ENCODE data around the gene CYBRD1.

Gene CYBRD1

DNA sequence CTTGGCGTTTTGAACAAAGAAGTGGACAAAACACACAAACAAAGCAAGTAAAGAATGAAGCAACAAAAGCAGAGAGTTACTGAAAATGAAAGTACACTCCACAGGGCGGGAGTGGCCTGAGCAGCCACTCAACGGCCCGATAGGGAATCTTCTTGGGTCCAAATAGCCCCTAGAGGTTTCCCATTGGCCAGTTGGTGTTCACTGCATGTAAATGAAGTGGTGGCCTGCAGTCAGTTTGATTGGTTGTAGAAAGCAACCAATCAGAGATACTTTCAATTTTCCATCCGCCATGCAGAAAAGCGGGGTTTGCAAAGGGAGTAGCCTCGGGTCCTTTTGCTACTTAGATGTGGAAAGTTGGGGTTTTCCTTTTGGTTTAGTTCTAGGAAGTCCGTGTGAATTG lies 31.6 kb downstream of the CYBRD1 start:
- ATAC-seq = peak; percentile 100

GRCh38 chr2:171554991-171555615 lies 32.8 kb downstream of the CYBRD1 start:
- TF ChIP-seq CSDC2 (CRISPR knock-in tag; IDR thresholded peaks at IDR 0.05) (no peak), ZNF8 (CRISPR knock-in tag; IDR thresholded peaks at IDR 0.05) (no peak), TCF4 (CRISPR knock-in tag; IDR thresholded peaks at IDR 0.05; ENCODE audit: borderline replicate concordance) (no peak), ESRRG (CRISPR knock-in tag; IDR thresholded peaks at IDR 0.05) (no peak), ZFP3 (CRISPR knock-in tag; IDR thresholded peaks at IDR 0.05) (no peak), GLIS3 (CRISPR knock-in tag; IDR thresholded peaks at IDR 0.05) (no peak), TOX (CRISPR knock-in tag; IDR thresholded peaks at IDR 0.05; ENCODE audit: borderline replicate concordance) (no peak), BACH2 (CRISPR knock-in tag; IDR thresholded peaks at IDR 0.05; ENCODE audit: borderline replicate concordance) (no peak), ISL1 (CRISPR knock-in tag; IDR thresholded peaks at IDR 0.05) (no peak)
- no peak for ATAC-seq

More for the DNA sequence above, 31.6 kb downstream of the CYBRD1 start:
- TF ChIP-seq TCF4 (CRISPR knock-in tag; IDR thresholded peaks at IDR 0.05; ENCODE audit: borderline replicate concordance) = no peak
- TF ChIP-seq SNAI2 (CRISPR knock-in tag; IDR thresholded peaks at IDR 0.05) = no peak
- no peak for TF ChIP-seq ZFP30 (CRISPR knock-in tag; IDR thresholded peaks at IDR 0.05)
- no peak for TF ChIP-seq OSR1 (CRISPR knock-in tag; IDR thresholded peaks at IDR 0.05)
- TF ChIP-seq, protein P1, sequence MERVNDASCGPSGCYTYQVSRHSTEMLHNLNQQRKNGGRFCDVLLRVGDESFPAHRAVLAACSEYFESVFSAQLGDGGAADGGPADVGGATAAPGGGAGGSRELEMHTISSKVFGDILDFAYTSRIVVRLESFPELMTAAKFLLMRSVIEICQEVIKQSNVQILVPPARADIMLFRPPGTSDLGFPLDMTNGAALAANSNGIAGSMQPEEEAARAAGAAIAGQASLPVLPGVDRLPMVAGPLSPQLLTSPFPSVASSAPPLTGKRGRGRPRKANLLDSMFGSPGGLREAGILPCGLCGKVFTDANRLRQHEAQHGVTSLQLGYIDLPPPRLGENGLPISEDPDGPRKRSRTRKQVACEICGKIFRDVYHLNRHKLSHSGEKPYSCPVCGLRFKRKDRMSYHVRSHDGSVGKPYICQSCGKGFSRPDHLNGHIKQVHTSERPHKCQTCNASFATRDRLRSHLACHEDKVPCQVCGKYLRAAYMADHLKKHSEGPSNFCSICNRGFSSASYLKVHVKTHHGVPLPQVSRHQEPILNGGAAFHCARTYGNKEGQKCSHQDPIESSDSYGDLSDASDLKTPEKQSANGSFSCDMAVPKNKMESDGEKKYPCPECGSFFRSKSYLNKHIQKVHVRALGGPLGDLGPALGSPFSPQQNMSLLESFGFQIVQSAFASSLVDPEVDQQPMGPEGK (CRISPR knock-in tag; IDR thresholded peaks at IDR 0.05; ENCODE audit: borderline replicate concordance) = no peak
- TF ChIP-seq RARB (CRISPR knock-in tag; IDR thresholded peaks at IDR 0.05) = no peak
- TF ChIP-seq CSDC2 (CRISPR knock-in tag; IDR thresholded peaks at IDR 0.05) = no peak
- TF ChIP-seq CSRNP3 (CRISPR knock-in tag; IDR thresholded peaks at IDR 0.05) = no peak
- TF ChIP-seq PPARA (CRISPR knock-in tag; IDR thresholded peaks at IDR 0.05; ENCODE audit: borderline replicate concordance) = no peak
- no peak for TF ChIP-seq POU6F1 (CRISPR knock-in tag; IDR thresholded peaks at IDR 0.05; ENCODE audit: borderline replicate concordance, low read depth)
- TF ChIP-seq ESRRG (CRISPR knock-in tag; IDR thresholded peaks at IDR 0.05) = no peak
- TF ChIP-seq, protein P2, sequence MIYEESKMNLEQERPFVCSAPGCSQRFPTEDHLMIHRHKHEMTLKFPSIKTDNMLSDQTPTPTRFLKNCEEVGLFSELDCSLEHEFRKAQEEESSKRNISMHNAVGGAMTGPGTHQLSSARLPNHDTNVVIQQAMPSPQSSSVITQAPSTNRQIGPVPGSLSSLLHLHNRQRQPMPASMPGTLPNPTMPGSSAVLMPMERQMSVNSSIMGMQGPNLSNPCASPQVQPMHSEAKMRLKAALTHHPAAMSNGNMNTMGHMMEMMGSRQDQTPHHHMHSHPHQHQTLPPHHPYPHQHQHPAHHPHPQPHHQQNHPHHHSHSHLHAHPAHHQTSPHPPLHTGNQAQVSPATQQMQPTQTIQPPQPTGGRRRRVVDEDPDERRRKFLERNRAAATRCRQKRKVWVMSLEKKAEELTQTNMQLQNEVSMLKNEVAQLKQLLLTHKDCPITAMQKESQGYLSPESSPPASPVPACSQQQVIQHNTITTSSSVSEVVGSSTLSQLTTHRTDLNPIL (CRISPR knock-in tag; IDR thresholded peaks at IDR 0.05; ENCODE audit: low read depth) = no peak
- TF ChIP-seq ZNF565 (CRISPR knock-in tag; conservative IDR thresholded peaks at IDR 0.05; ENCODE audit: low read depth) = no peak
- no peak for TF ChIP-seq BACH2 (CRISPR knock-in tag; IDR thresholded peaks at IDR 0.05; ENCODE audit: borderline replicate concordance)

DNA sequence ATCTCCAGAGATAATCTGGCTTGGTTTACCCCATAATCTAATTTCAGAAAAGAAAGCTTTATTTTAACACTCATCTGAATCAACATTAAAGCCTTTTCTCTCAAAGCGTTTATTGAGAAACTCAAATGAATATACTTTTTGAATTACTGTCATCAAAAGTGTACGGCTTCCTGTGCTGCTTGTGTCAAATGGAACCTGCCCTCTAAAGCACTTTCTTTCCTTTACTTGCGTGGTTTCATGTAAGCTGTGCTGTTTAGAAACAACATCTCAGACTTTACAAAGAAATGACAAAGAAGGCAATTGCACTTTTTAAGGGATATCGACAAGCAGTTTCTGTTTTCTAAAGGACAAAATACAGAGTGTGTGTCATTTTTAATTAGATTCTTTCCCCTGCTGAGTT lies 35.1 kb downstream of the CYBRD1 start:
- TF ChIP-seq TCF4 (CRISPR knock-in tag; IDR thresholded peaks at IDR 0.05; ENCODE audit: borderline replicate concordance) (no peak), CSDC2 (CRISPR knock-in tag; IDR thresholded peaks at IDR 0.05) (no peak), ZFP30 (CRISPR knock-in tag; IDR thresholded peaks at IDR 0.05) (no peak), ZNF8 (CRISPR knock-in tag; IDR thresholded peaks at IDR 0.05) (no peak), ZFP3 (CRISPR knock-in tag; IDR thresholded peaks at IDR 0.05) (no peak), ISL1 (CRISPR knock-in tag; IDR thresholded peaks at IDR 0.05) (no peak), ZNF565 (CRISPR knock-in tag; conservative IDR thresholded peaks at IDR 0.05; ENCODE audit: low read depth) (no peak), OSR1 (CRISPR knock-in tag; IDR thresholded peaks at IDR 0.05) (no peak), ZC3H10 (CRISPR knock-in tag; IDR thresholded peaks at IDR 0.05) (no peak), ARNTL (CRISPR knock-in tag; IDR thresholded peaks at IDR 0.05; ENCODE audit: borderline replicate concordance, low read depth) (no peak), TOX (CRISPR knock-in tag; IDR thresholded peaks at IDR 0.05; ENCODE audit: borderline replicate concordance) (no peak), BACH2 (CRISPR knock-in tag; IDR thresholded peaks at IDR 0.05; ENCODE audit: borderline replicate concordance) (no peak)
- TF ChIP-seq, protein P3, sequence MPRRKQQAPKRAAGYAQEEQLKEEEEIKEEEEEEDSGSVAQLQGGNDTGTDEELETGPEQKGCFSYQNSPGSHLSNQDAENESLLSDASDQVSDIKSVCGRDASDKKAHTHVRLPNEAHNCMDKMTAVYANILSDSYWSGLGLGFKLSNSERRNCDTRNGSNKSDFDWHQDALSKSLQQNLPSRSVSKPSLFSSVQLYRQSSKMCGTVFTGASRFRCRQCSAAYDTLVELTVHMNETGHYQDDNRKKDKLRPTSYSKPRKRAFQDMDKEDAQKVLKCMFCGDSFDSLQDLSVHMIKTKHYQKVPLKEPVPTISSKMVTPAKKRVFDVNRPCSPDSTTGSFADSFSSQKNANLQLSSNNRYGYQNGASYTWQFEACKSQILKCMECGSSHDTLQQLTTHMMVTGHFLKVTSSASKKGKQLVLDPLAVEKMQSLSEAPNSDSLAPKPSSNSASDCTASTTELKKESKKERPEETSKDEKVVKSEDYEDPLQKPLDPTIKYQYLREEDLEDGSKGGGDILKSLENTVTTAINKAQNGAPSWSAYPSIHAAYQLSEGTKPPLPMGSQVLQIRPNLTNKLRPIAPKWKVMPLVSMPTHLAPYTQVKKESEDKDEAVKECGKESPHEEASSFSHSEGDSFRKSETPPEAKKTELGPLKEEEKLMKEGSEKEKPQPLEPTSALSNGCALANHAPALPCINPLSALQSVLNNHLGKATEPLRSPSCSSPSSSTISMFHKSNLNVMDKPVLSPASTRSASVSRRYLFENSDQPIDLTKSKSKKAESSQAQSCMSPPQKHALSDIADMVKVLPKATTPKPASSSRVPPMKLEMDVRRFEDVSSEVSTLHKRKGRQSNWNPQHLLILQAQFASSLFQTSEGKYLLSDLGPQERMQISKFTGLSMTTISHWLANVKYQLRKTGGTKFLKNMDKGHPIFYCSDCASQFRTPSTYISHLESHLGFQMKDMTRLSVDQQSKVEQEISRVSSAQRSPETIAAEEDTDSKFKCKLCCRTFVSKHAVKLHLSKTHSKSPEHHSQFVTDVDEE (CRISPR knock-in tag; IDR thresholded peaks at IDR 0.05) = no peak
- TF ChIP-seq, protein P2 (CRISPR knock-in tag; IDR thresholded peaks at IDR 0.05; ENCODE audit: low read depth) = no peak
- ATAC-seq = no peak

Data from SK-N-SH treated with all-trans-retinoic acid at 6 μM for 48 hours (cell line).